Dermis microvascular lymphatic vessel endothelial cell (primary cell): ENCODE data around the gene POU2AF3. TPM values are rescaled to one million over a fixed set of nuclear protein-coding genes. Genes with fewer than 3 reads are reported as not detected.
"Not testable (repeated sequence)": the region's sequence is repeated elsewhere in the genome, so short reads cannot be mapped to it uniquely, and the experiment has no call there.

Experiments
- DNase-seq, 2 donors: peaks; one replicate each; pipeline versions ENCODE4 v3.0.0 to v3.0.0-alpha.2; 2010; ENCODE audit warnings: low read depth in 2 of 2
- total RNA-seq: library from RNA; depleted of rRNA; stranded (reverse); fragments of >200 nt; gene quantifications from 2 replicates; pipeline ENCODE4 v1.2.1, GENCODE V29; 2014

The POU2AF3 gene, protein sequence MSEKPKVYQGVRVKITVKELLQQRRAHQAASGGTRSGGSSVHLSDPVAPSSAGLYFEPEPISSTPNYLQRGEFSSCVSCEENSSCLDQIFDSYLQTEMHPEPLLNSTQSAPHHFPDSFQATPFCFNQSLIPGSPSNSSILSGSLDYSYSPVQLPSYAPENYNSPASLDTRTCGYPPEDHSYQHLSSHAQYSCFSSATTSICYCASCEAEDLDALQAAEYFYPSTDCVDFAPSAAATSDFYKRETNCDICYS
- total RNA-seq = not detected in 2 replicates

DNA sequence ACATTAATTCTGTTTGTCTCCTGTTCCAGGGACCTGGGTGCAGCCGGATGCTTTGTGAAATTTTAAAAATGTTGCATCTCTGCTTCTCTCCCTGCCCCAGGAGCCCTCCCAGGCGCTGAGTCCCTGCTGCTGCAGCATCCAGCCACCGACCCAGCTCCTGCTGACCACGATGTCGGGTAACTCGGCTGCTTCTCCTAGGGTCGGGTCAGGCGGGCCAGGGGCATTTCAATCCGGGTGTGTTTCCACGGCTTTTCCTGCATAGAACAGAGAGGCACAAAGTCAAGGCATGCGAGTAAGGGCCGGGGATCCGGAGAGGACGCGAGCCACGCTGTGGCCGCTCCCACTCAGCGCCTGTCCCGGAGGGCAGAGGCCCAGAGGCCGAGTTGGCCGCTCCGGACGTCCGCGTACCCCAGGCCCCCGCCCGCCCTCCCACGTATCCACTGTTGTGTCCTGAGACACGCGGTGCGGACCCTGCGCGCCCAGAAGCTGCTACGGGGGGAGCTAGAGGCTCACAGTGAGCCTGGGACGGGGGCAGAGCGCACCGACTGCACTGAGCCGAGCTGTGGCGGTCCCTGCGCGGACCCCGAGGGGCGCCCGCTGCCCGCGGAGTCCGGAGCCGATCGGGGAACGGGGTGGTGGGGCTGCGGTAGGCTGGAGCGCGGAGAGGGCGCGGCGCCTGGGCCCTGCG is at the start of gene POU2AF3:
POU2AF3 (plus strand) TSS at position 134 of the 688 bp plus-strand sequence; CDS start at position 170, 36 bp downstream.
- DNase-seq = no peak

DNA sequence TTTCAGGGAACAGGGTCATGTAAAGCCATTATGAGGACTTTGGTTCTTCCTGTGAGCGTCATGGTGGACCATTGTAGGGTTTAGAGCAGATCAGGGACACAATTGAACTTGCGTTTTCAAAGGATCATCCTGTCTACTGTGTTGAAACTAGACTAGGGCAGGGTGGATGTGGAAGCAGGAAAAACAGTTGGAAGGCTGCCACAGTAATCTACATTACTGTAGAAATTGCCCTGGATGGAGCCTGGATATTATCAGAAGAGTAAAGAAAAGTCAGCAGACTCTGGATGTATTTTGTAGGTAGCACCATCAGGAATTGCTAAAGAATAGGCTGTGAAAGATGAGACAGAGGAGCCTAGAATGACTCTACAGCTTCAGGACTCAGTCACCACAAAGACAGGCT is 47.4 kb upstream of the POU2AF3 start:
- no peak for DNase-seq

DNA sequence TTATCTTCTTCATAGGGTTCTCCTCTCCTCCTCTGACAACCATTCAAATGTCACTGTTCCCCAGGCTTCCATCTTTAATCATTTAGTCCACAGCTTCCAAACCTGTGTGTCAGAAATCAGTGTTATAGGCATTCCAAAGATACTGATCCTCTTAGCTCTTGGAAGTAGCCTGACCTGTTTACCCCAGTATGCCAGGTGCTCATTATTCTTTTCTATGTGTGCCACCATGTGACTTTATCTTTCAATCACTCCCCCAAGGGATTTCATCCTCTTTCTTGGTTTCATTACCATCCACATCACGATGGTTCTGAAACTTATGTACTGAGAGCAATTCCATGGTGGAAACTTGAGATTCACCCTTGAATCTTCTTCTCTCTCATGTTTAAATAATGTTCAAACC is 45.2 kb upstream of the POU2AF3 start:
- no peak for DNase-seq

DNA sequence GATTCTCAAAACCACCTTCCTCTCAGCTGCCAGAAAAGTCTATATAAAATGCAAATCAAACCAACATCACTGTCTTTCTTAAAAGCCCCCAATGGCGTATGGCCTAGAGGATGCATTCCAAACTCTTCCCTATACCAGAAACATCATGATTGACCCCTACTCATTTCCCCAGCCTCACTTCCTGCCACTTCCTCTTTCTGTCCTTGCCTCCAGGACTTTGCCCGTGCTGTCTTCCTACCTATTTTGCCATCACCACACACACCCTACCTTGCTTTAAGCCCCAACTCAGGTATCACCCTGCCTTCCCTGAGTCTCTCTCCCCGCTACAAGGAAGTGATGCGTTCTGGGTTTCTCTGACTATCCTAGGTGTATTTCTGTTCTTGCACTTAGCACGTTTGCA is 44.7 kb upstream of the POU2AF3 start:
- no peak for DNase-seq

DNA sequence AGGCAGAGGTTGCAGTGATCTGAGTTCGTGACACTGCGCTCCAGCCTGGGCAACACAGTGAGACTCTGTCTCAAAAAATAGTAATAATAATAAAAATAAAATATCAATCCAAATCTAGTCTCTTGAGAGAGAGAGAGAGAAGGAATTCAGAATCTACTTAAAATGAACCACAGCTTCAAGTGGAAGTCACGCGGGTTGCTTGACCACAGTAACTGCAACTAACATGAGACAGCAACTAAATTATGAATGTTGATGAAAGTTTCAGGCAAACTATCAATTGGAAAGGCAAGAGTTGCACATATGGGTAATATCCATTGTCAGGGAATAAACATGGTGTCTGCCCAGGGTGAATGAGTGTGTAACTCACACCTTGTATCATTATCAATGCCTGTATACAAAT is 40.3 kb upstream of the POU2AF3 start:
- DNase-seq = no peak

DNA sequence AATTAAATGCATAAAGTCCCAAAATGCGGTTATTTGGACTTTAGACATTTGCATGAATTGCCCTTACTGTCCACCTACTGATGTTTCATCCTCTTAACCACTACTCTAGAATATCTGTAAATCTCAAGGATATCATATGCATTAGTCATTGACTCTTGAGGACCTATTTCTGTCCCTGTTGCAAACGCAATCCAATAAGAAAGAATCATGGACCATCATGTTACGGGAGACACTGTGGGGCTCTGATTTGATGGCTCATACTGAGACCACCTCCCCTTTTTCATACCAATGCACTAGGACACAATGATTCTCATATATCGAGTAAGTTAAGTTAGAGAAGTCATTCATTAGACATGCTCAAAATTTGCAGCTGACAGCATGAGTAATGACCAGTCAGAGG is 38.5 kb upstream of the POU2AF3 start:
- DNase-seq = no peak

DNA sequence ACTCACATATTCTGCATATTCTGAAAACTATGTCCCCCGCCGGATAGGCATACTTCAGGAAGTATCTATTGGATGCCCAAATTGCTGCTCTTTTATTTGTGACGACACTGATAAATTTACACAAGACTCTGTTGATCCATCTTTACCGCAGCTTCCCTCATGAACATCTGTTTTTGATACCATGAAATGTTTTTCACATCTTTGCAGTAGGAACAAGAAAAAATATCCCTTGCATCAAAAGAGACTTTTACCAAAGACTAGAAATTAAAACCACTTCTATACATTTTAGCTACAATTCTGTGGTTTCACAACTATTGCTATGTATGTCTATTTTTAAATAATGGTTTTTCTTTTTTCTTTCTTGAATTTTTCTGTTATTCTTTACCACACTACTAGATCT is 37.5 kb upstream of the POU2AF3 start:
- DNase-seq = no peak

DNA sequence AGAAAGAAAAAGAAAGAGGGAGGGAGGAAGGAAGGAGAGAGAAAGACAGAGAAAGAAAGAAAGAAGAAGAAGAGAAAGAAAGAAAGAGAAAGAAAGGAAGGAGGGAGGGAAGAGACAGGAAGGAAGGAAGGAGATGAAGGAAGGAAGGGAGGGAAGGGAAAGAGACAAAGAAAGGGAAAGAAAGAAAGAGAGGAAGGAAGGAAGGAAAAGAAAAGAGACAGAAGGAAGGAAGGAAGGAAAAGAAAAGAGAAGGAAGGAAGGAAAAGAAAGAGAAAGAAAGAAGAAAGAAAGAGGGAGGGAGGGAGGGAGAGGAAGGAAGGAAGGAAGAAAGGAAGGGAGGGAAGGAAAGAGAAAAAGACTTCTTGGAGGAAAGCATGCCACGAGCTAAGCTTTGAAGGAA is 33.7 kb upstream of the POU2AF3 start:
- no peak for DNase-seq

DNA sequence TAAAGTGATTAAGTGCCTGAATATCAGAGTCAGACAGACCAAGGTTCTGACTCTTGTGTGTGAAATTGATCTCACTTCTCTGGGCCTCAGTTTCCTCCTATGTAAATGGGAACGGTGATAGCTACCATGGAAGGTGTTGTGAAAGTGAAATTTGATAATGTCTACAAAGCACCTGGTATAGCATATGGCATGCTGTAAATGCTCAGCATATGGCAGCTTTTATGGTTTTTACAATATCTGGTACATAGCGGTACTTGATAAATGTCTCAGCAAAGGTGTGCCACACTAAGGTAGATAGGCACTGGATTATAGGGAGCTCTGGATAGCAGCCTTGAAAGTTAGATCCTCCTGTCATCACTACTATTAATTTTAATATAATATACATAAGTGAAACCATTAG is 32.9 kb upstream of the POU2AF3 start:
- no peak for DNase-seq

DNA sequence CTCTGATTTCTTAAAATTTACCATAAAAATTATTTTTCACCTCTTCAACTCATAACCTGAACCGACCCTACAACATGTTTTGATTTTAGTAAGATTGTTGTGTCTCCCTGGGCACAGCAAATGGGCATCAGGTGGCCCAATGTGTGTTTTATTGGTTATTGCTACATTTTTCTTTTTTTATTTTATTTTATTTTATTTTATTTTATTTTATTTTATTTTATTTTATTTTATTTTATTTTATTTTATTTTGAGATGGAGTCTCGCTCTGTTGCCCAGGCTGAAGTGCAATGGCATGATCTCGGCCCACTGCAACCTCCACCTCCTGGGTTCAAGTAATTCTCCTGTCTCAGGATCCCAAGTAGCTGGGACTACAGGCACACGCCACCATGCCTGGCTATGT is 30.0 kb upstream of the POU2AF3 start:
- DNase-seq = not testable (repeated sequence)

DNA sequence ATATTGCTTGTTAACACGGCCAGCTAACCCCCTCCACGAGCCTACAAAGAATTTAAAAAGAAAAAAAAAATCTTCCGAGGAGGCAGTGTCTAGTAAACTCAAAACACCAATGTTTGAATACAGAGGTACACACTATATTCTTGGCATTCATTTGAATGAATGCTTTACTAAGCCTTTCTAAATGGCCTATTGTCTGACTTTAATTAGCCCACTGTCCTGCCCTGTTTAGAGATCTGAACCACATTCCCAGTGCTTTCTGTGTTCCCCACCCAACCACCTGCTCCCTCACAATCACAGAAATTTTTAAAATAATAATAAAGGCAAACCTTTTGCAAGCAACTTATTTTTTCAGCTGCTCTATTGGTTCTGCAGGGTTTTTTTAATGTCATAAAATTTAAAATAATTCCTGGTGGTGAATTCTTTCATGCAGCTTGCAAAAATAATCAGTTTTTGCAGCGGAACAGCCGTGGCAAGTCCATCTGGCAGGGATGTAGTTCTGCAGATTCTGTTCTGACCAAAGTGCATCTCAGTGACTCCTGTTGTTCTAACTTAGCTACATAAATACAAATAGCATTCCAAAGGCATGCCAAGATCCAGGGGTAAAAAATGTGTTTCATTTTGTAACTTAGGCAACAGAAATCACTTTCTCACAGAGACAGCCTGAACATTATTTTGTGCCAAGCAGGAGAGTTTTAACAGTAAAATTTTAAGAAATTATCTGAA is 29.0 kb upstream of the POU2AF3 start:
- no peak for DNase-seq

DNA sequence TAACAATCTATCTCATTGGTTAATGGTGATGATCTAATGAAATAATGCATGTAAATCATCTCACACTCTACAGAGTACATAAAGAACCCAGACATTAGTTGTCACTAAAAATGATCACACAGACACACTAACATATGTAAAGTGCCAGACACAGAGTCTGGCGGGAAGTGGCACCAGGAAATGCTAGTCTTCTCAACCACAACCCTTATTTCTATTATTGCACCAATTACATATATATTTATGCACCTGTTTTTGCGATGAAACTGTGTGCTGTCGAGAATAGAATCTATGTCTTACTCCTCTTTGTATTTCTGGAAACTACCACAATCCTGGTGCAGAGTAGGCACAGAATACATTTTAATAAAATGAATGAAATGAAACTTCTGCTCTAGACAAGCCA is 25.9 kb upstream of the POU2AF3 start:
- DNase-seq = no peak

DNA sequence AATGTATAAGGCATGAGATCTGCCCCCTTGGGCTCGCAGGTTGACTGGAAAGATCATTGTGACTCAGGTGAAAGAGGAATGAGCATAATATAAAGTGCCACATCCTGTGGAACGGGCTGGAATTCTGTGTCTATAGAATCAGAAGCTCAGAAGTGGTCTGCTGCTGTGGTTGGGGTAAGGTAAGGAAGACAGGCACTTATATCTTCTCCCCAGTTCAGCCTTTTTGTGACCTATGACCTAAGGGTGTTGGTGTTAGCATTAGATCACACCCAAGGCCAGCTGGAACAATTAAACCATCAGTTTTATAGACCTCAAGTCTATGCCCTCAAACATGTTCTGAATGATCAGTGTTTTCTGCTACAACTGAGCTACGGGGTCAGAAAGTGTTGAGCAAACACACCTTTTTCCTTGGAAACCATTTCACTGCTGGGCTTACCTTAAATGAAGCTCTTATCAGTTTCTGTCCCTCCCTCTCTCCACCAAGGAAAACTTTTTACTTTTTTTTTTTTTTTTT is 15.7 kb upstream of the POU2AF3 start:
- DNase-seq = no peak

DNA sequence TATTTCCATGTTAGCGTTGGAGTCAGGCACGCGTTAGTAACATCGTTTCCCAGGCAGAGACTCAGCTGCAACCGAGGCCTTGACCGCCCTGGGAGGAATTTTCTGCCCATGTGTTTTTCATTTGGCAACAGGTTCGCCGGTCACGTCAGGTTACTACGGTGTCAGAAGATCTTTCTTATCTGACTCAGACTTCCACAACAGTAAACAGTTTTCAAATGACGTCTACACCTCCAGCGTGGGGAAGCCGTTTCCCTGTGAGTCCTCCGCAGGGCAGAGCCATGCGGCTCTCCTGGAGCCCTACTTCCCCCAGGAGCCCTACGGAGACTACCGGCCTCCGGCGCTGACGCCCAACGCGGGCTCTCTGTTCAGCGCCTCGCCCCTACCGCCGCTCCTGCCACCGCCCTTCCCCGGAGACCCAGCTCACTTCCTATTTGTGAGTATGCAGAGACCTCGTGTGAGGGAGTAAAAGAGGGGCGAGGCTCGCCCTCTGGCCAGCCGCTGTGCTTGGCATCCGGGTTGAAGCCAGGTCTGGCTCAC is 14.3 kb upstream of the POU2AF3 start:
- no peak for DNase-seq

DNA sequence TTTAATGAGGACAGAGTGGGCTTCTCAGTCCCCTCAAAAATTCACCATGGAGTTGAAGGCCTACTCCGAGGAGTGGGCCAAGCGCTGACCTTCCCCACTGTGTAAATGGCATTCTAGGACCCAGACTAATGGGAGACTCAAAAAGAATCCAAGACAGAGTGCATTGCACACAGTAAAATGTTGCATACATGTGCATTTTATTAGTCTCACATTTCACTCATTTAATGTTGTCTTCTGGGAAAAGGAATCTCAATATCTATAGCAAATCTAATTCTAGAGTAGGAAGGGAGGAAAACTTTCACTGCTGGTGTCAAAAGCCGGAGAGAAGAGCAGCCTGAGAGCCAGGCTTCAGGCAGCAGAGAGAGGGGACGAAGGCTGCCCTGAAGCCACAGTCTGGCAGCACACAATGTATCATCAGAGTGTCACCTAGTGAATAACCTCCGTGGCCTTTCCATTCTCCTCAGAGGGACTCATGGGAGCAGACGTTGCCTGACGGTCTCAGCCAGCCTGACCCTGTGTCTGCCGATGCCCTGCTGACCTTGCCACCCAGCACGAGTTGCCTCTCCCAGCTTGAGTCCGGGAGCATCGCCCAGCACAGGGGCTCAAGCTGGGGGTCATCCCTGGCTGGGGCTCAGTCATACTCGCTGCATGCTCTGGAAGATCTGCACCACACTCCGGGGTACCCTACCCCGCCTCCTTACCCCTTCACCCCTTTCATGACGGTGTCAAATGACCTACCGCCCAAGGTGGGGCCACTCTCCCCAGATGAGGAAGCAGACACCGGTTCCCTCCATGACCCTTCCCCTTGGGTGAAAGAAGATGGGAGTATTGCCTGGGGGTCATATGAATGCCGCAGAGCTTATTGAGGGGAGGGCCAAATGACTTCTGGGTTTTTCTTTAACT is 12.9 kb upstream of the POU2AF3 start:
- no peak for DNase-seq

DNA sequence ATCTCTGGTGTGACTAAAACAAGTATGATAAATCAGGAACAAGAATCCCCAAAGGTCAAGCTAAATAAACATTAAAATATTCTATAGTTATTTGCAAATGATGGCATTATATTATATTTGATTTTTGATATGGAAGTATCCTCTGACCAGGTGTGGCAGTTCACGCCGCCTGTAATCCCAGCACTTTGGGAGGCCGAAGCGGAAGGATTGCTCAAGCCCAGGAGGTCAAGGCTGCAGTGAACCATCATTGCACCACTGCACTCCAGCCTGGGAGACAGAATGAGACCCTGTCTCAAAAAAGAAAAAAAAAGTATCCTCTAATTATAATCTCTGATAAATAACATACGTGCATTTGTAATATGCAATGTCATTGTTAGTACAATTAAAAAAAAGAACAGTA is 6.6 kb upstream of the POU2AF3 start:
- no peak for DNase-seq

DNA sequence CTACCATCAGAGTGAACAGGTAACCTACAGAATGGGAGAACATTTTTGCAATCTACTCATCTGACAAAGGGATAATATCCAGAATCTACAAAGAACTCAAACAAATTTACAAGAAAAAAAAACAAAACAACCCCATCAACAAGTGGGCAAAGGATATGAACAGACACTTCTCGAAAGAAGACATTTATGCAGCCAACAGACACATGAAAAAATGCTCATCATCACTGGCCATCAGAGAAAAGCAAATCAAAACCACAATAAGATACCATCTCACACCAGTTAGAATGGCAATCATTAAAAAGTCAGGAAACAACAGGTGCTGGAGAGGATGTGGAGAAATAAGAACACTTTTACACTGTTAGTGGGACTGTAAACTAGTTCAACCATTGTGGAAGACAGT is 5.9 kb upstream of the POU2AF3 start:
- not testable (repeated sequence) for DNase-seq

DNA sequence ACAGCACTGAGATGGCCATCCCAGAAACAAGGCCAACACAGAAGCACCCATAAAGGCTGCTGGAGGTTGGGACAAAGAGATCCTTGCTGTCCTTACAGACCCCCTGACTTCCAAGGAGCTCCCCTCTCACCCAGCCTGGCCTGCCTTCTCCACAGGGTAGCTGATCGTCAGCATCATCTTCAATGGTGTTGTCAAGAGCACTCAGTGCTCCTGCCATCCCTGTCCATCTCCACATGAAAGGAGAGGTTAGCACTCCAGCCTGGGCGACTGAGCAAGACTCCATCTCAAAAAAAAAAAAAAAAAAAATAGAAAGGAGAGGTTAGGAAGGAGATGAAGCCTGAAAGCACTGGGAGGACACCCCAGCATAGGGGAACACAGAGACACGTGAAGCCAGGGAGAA is 2.1 kb upstream of the POU2AF3 start:
- DNase-seq = no peak

DNA sequence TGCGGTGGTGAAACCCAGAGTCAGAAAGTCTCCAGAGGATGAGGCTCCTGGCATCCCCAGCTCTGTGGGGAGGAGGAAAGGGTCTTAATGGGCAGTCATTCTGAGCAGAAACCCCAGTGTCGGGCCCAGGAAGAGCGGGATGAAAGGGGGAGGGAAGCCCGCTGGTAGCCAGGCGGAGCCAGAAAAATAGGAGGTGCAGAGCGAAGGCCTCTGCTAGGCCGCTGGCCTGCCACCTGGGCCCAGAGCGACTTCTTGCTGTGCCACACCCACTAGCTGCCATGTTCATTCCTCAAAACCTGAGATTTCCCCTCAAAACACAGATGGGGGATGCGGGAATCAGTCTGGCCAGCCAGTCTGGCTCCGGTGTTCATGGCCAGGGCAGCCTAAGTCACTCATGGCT is 650 bp upstream of the POU2AF3 start:
- no peak for DNase-seq

DNA sequence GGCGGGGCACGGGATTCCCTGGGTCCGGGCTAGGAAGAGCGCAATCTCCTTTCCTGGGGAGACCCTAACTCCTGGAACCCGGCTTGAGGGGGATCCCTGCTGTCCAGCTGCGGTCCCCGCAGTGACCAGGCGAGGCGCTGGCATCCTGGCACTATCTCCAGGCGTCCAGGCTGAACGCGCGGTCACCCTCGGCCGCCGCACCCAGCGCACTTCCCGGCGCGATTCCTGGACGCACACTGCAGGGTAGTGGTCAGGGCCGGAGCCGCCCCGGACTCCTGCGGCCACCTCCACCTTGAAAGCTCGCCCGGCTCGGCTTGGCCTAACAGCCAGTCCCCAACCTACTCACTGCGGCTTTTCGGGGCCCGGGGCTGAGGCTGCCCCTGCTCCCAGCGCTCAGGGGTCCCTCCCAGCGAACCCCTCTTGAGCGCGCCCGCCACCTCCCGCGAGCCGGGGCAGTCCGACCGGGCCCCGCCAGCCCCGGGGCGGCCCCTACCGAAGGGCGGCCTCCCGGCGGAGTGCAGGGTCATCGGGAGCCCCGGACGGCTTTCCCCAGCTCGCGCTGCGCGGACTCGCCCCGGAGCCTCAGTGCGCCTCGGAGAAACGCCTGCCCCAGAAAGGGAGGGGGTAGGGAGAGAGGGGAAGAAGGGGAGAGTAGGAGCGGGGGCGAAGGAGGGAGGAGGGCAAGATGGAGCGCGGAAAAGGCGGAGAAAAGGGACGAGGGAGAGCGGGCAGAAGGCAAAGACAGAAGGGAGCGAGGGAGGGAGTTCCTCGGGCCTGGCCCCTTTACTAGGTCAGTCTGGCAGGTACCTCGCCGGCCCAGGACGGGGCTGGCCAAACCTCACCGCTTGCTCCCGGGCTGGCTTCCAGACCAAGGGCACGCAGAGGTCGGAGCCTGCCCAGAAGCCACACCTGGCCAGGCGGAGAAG is 1.0 kb downstream of the POU2AF3 start:
- peak in 1 of 2 donors; percentile 23 for DNase-seq
